OCI-LY3 (cell line): ENCODE data around the gene MPC1.
A peak's percentile ranks its signal among the peaks of the same experiment; 100 is the strongest.
"Not testable (repeated sequence)": the region's sequence is repeated elsewhere in the genome, so short reads cannot be mapped to it uniquely, and the experiment has no call there.

ENCODE experiments used
- EZH2phosphoT487 ChIP-seq: fragments of 200-600 bp; shearing (Covaris generic); IDR thresholded peaks from 2 replicates; pipeline ENCODE4 v1.6.1; 2018; ENCODE audit warnings: antibody characterized with exemption, mixed run types, low read depth
- TF ChIP-seq, protein P1 (sequence below): fragments of 200-600, 300-600 bp; sonication (generic); IDR thresholded peaks from 2 replicates; pipeline ENCODE4 v1.5.1; 2014; ENCODE audit warnings: antibody characterized with exemption, low read length, low read depth

DNA sequence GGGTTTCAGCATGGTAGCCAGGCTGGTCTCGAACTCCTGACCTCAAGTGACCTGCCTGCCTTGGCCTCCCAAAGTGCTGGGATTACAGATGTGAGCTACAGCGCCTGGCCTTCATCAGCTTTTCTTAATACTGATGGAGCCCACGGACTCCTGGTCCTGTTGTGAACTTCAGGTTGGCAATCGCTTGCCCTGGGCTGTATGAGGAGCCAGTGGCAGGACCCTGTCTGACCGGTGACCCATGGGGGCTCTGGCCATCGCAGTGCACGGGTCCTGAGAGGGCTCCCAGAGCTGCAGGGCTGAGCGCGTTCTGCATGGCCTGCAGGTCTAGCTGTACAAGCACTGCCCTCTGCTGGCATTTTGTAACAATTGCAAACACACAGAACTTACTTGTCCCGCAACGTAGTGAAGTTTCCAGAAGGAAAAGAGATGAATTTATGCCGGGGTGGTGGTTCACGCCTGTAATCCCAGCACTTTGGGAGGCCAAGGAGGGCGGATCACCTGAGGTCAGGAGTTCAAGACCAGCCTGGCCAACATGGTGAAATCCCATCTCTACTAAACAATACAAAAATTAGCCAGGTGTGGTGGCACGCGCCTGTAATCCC, 18.0 kb upstream of the MPC1 start:
- TF ChIP-seq, protein P1, sequence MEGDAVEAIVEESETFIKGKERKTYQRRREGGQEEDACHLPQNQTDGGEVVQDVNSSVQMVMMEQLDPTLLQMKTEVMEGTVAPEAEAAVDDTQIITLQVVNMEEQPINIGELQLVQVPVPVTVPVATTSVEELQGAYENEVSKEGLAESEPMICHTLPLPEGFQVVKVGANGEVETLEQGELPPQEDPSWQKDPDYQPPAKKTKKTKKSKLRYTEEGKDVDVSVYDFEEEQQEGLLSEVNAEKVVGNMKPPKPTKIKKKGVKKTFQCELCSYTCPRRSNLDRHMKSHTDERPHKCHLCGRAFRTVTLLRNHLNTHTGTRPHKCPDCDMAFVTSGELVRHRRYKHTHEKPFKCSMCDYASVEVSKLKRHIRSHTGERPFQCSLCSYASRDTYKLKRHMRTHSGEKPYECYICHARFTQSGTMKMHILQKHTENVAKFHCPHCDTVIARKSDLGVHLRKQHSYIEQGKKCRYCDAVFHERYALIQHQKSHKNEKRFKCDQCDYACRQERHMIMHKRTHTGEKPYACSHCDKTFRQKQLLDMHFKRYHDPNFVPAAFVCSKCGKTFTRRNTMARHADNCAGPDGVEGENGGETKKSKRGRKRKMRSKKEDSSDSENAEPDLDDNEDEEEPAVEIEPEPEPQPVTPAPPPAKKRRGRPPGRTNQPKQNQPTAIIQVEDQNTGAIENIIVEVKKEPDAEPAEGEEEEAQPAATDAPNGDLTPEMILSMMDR: peak; percentile 64
- TF ChIP-seq EZH2phosphoT487: not testable (repeated sequence)
